Esophagus muscularis mucosa (tissue), 4 donors: ENCODE measurements around the gene MBD3L2. TPM values are rescaled to one million over a fixed set of nuclear protein-coding genes. Genes with fewer than 3 reads are reported as not detected.
"Not testable (repeated sequence)": the region's sequence is repeated elsewhere in the genome, so short reads cannot be mapped to it uniquely, and the experiment has no call there.

Experiments
- DNase-seq: peaks from one replicate; pipeline ENCODE4 v3.0.0-alpha.2; 2017; ENCODE audit errors: extremely low spot score
- H3K27ac ChIP-seq, 4 donors: fragments of 200-600 bp; sonication (generic); replicated peaks in 1 of 4; 1 replicate in 3 of 4; 2 replicates in 1 of 4; pipeline ENCODE4 v1.5.1; 2016 to 2019; ENCODE audit warnings: mild to moderate bottlenecking in 1 of 4
- H3K27me3 ChIP-seq, 4 donors: fragments of 200-600 bp; sonication (generic); one replicate each; pipeline versions ENCODE4 v1.5.1 to v1.6.0; 2016 to 2019
- H3K36me3 ChIP-seq, 4 donors: fragments of 200-600 bp; sonication (generic); one replicate each; pipeline ENCODE4 v1.5.1; 2016 to 2019
- H3K4me1 ChIP-seq, 4 donors: fragments of 200-600 bp; sonication (generic); one replicate each; pipeline ENCODE4 v1.5.1; 2016 to 2019
- H3K4me3 ChIP-seq, 4 donors: fragments of 200-600 bp; sonication (generic); 1 replicate in 2 of 4; 2 replicates in 2 of 4; pipeline ENCODE4 v1.5.1; 2016 to 2019; ENCODE audit warnings: mild to moderate bottlenecking in 4 of 4, moderate library complexity in 1 of 4
- H3K9me3 ChIP-seq, 4 donors: fragments of 200-600 bp; sonication (generic); 1 replicate in 3 of 4; 2 replicates in 1 of 4; pipeline ENCODE4 v1.5.1; 2016 to 2019
- WGBS: methylation state at CpG from one replicate; pipeline ENCODE4 v1.1.5; 2018; 5-methylcytosine and 5-hydroxymethylcytosine counted together
- intact Hi-C: fragments of 100-400 bp; cut with DNase I; formaldehyde crosslinking; loops from one replicate; pipeline ENCODE4 v1.15.1; 2023
- total RNA-seq, 4 donors: library from RNA; depleted of rRNA; stranded (reverse); fragments of >200 nt; gene quantifications; one replicate each; pipeline versions ENCODE4 v1.1.0 to v1.2.1, GENCODE V29; 2016

MBD3L2 gene
- total RNA-seq, 4 donors from 2014 or later: not detected

DNA sequence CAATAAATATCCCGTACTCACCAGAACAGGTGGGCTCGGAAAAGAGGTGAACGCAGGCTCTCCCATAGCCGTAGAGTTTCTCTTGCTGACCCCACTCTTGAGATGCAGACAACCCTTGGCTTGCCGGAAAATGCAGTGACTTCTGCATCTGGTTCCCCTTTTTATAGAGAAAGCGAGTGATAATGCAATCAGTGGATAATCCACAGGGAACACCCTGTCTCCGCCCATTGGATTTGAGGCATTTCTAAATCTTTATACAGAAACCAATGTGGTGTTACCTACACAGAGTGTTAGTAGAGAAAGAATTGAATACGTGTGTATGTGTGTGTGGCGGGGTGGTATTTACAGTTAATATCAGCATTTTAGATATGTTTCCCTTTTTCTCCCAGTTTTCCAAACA lies 9.0 kb upstream of the MBD3L2 start, which contains the start of gene MBD3L4:
TSS of gene MBD3L4 (minus strand) at position 101 of the 400 bp plus-strand sequence. CDS start at position 66, 35 bp downstream.
- H3K27me3 ChIP-seq, DNase-seq, H3K36me3 ChIP-seq, H3K27ac ChIP-seq, intact Hi-C loops, H3K4me3 ChIP-seq, H3K9me3 ChIP-seq, H3K4me1 ChIP-seq: not testable (repeated sequence)
- no CpG with 5 or more reads among the region's 9 CpGs for WGBS

DNA sequence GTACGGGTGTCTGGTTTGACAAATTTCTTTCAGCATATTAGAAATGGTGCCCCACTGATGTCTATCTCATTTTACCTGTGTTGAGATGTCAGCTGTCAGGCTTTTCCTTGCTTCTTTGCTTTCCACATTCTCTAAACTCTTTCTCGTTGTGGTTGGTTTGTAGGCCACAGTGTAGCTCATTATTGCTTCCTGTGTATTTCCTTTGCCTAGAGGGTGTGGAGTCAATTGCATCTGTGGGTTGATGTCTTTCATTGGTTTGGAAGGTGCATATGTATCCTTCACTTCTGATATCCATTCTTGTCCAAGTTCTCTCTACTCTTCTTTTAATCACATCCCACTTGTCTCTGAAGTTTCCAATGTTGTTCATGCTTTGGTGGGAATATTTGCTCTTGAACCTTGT lies 7.6 kb upstream of the MBD3L2 start:
- H3K9me3 ChIP-seq, H3K36me3 ChIP-seq, DNase-seq, H3K4me1 ChIP-seq, intact Hi-C loops, H3K4me3 ChIP-seq, H3K27me3 ChIP-seq, H3K27ac ChIP-seq: not testable (repeated sequence)
- WGBS: no CpG with 5 or more reads among the region's 2 CpGs

GRCh38 chr19:7051421-7051820 lies 2.3 kb downstream of the MBD3L2 start:
- H3K27ac ChIP-seq, H3K9me3 ChIP-seq, DNase-seq, H3K4me3 ChIP-seq, intact Hi-C loops, H3K4me1 ChIP-seq, H3K36me3 ChIP-seq, H3K27me3 ChIP-seq: not testable (repeated sequence)
- 89% methylated on average over 2 of the region's 5 CpGs for WGBS

- 90% methylated on average over 7 of the region's 7 CpGs for WGBS
- DNase-seq: peak; percentile 53
These were observed 3.8 kb downstream of the MBD3L2 start for GRCh38 chr19:7052896-7053295.

DNA sequence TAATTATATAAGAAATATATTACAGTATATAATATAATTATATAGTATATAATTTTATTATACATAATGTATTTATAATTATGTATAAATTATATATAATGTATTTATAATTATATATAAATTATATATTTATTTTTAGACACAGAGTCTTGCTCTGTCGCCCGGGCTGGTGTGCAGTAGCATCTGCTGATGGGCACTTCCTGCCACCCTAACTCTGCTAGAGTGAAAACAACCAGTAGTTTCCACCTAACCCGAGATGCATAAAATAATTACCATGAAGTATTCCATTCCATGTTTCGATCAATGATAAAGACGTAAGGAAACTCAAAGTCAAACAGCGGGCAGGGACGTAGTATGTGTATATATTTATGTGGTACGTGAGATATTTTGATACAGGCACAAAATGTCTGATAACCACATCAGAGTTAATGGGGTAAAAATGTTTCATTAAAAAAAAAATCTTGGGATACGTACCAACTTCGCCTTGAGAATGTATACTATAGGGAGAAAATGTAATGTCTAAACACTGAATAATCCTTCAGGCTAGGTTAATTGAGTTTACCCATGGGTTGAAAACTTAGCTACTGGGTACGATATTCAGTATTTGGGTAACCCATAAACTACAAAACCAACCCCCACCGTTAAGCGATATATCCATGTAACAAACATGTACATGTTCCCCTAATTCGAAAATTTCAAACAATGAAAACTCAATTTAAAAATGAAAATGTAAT lies 5.7 kb downstream of the MBD3L2 start:
- H3K27me3 ChIP-seq, H3K36me3 ChIP-seq, H3K9me3 ChIP-seq, DNase-seq, intact Hi-C loops, H3K4me1 ChIP-seq, H3K27ac ChIP-seq, H3K4me3 ChIP-seq: not testable (repeated sequence)
- 93% methylated on average over 14 of the region's 14 CpGs for WGBS

More at GRCh38 chr19:7052896-7053295, 3.8 kb downstream of the MBD3L2 start:
- H3K27ac ChIP-seq, H3K9me3 ChIP-seq, H3K36me3 ChIP-seq, H3K4me1 ChIP-seq, H3K27me3 ChIP-seq, H3K4me3 ChIP-seq, intact Hi-C loops: not testable (repeated sequence)

- WGBS: 85% methylated on average over 11 of the region's 14 CpGs
- H3K9me3 ChIP-seq, H3K36me3 ChIP-seq, DNase-seq, H3K27ac ChIP-seq, H3K4me3 ChIP-seq, H3K27me3 ChIP-seq, intact Hi-C loops, H3K4me1 ChIP-seq: not testable (repeated sequence)
These were observed 6.6 kb downstream of the MBD3L2 start for GRCh38 chr19:7055679-7056078.

DNA sequence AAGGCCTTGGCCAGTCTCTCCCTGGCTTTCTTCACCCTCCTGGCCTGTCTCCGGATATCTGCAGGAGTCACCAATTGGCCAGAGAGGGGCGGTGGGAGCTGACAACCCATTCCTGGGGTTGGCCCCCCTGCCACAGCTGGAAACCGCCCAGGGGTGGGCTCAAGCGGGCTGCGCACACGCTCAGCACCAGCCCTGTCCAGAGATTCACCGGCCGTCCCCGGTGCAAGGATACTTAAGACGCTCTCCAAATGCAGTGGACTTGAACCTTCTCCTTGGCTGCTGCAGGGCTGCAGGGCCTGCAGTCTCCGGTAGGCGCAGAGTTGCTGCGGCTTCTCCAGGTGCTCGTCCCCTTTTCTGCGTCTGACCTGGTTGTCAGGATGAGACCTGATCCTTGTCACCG lies 7.2 kb downstream of the MBD3L2 start:
- H3K27ac ChIP-seq, DNase-seq, H3K27me3 ChIP-seq, H3K4me1 ChIP-seq, H3K36me3 ChIP-seq, intact Hi-C loops, H3K4me3 ChIP-seq, H3K9me3 ChIP-seq: not testable (repeated sequence)
- WGBS: no CpG with 5 or more reads among the region's 16 CpGs

GRCh38 chr19:7058576-7058975 lies 9.5 kb downstream of the MBD3L2 start, which contains the start of gene MBD3L3:
TSS of gene MBD3L3 (minus strand) at chr19:7058676. CDS start at chr19:7058605, 71 bp downstream.
- intact Hi-C loops, DNase-seq, H3K27me3 ChIP-seq, H3K9me3 ChIP-seq, H3K4me3 ChIP-seq, H3K27ac ChIP-seq, H3K36me3 ChIP-seq, H3K4me1 ChIP-seq: not testable (repeated sequence)
- WGBS: no CpG with 5 or more reads among the region's 8 CpGs

DNA sequence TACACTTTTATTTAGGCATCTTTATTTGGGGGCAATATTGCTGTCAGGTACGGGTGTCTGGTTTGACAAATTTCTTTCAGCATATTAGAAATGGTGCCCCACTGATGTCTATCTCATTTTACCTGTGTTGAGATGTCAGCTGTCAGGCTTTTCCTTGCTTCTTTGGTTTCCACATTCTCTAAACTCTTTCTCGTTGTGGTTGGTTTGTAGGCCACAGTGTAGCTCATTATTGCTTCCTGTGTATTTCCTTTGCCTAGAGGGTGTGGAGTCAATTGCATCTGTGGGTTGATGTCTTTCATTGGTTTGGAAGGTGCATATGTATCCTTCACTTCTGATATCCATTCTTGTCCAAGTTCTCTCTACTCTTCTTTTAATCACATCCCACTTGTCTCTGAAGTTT lies 10.9 kb downstream of the MBD3L2 start:
- H3K4me1 ChIP-seq, H3K36me3 ChIP-seq, DNase-seq, H3K4me3 ChIP-seq, H3K27ac ChIP-seq, H3K27me3 ChIP-seq, H3K9me3 ChIP-seq: not testable (repeated sequence)
- WGBS: 75% methylated on average over 2 of the region's 2 CpGs
- intact Hi-C loops: loop anchor here (10.0 kb wide), 1 partner anchor 315 kb away; no protein-coding TSS in a partner anchor
